GM23248 (cell line): ENCODE data around the gene POLD1.

Experiments used
- EZH2 ChIP-seq: fragments of 200-600 bp; sonication (generic); IDR thresholded peaks from 2 replicates; pipeline ENCODE4 v1.6.1; 2018; ENCODE audit warnings: antibody characterized with exemption, mild to moderate bottlenecking; ENCODE audit not compliant: insufficient read depth, poor library complexity, severe bottlenecking
- EZH2phosphoT487 ChIP-seq: fragments of 200-600 bp; sonication (generic); IDR thresholded peaks from 2 replicates; pipeline ENCODE4 v1.6.1; 2018; ENCODE audit warnings: antibody characterized with exemption, moderate library complexity, mild to moderate bottlenecking, low read depth; ENCODE audit not compliant: insufficient read depth

GRCh38 chr19:50399368-50399745, 15.2 kb downstream of the POLD1 start:
- TF ChIP-seq EZH2 (no peak), EZH2phosphoT487 (no peak)
